Measurements from ENCODE around the gene OR4D1.

The OR4D1 gene

DNA sequence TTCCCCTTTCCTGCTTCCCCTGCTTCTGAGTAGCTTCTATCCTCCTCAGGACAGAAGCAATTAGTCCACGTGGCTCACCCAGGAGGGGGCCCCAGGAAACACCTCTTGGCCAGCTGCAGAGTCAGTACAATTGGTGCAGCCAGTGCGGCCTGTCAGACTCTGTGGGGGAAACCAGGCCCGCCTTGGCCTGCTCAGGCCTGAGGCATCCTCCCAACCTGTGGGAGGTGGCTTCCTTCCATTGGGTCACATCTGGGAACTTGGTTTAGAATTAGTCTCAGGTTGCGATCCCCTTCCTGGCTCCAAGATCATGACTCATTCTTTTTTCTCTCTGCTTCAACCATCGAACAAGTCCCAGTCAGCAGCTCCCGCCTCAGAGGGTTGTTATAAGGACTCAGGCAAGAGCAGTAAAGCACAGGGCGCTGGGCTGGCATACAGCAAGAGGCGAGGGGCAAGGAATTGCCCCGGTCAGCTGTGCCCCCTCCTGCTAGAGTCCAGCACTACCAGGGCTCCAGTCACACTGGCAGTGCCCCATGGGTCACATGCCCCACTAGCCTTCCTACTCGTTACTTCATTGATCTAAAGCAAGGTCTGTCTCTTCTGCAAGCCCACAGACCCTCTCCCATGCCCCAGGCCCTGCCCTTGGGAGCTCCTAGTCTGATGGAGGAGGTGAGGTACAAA, 36.3 kb downstream of the OR4D1 start:
- Histone ChIP-seq H3K4me2 (ENCODE audit: low read length) (no peak overlapping the region), H3K9ac (ENCODE audit: low read depth, low read length) (no peak overlapping the region), H3K4me1 (ENCODE audit: control insufficient read depth, insufficient read depth, low read length) (no peaks in the 10 kb centered on the region), H3K27me3 (ENCODE audit: control insufficient read depth, insufficient read depth, low read length) (peaks cover 51% of the 10 kb centered on the region), H3K36me3 (ENCODE audit: insufficient read depth, low read length) (no peaks in the 10 kb centered on the region), H3K9me3 (replicated peaks; ENCODE audit: low read length) (no peaks in the 10 kb centered on the region), H3K4me3 (ENCODE audit: low read length) (no peak overlapping the region)

GRCh38 chr17:58184986-58185761, 37.0 kb downstream of the OR4D1 start:
- Histone ChIP-seq H3K9me3 (replicated peaks; ENCODE audit: low read length) (no peaks in the 10 kb centered on the region), H3K36me3 (ENCODE audit: insufficient read depth, low read length) (no peaks in the 10 kb centered on the region), H3K4me3 (ENCODE audit: low read length) (no peak overlapping the region), H3K9ac (ENCODE audit: low read depth, low read length) (no peak overlapping the region), H3K27me3 (ENCODE audit: control insufficient read depth, insufficient read depth, low read length) (peaks cover 45% of the 10 kb centered on the region), H3K4me1 (ENCODE audit: control insufficient read depth, insufficient read depth, low read length) (peaks cover 3% of the 10 kb centered on the region), H3K4me2 (ENCODE audit: low read length) (no peak overlapping the region)

DNA sequence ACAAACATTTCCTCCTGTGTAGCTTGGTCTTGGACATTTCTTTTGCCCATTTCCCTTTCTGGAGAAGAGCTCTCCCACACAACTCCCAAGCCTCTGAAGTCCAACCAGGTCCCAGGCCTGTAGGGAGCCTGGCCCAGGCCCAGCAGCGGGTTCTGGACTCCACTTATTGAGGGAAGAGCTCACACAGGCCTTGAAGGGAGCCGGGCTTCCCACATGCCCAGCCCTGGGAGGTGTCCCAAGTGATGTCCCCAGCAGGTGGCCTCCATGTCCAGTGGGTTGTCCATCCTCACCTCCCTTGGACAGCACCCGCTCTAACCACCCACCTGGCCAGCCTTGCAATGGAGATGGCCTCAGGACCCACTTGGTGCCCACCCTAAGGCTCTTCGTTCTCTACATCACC, 38.4 kb downstream of the OR4D1 start:
- no peak overlapping the region for H3K9ac ChIP-seq (ENCODE audit: low read depth, low read length)
- no peak overlapping the region for H3K4me3 ChIP-seq (ENCODE audit: low read length)
- no peaks in the 10 kb centered on the region for H3K9me3 ChIP-seq (replicated peaks; ENCODE audit: low read length)
- no peak overlapping the region for H3K4me2 ChIP-seq (ENCODE audit: low read length)
- no peaks in the 10 kb centered on the region for H3K36me3 ChIP-seq (ENCODE audit: insufficient read depth, low read length)
- H3K27me3 ChIP-seq (ENCODE audit: control insufficient read depth, insufficient read depth, low read length) = peaks cover 41% of the 10 kb centered on the region
- H3K4me1 ChIP-seq (ENCODE audit: control insufficient read depth, insufficient read depth, low read length) = peaks cover 3% of the 10 kb centered on the region

- peaks cover 40% of the 10 kb centered on the region for H3K27me3 ChIP-seq (ENCODE audit: control insufficient read depth, insufficient read depth, low read length)
- peaks cover 3% of the 10 kb centered on the region for H3K4me1 ChIP-seq (ENCODE audit: control insufficient read depth, insufficient read depth, low read length)
- H3K9ac ChIP-seq (ENCODE audit: low read depth, low read length) = no peak overlapping the region
- H3K4me2 ChIP-seq (ENCODE audit: low read length) = no peak overlapping the region
- H3K4me3 ChIP-seq (ENCODE audit: low read length) = no peak overlapping the region
- no peaks in the 10 kb centered on the region for H3K36me3 ChIP-seq (ENCODE audit: insufficient read depth, low read length)
- H3K9me3 ChIP-seq (replicated peaks; ENCODE audit: low read length) = no peaks in the 10 kb centered on the region
These were observed 38.9 kb downstream of the OR4D1 start for GRCh38 chr17:58187063-58187462.

- peaks cover 46% of the 10 kb centered on the region for H3K27me3 ChIP-seq (ENCODE audit: control insufficient read depth, insufficient read depth, low read length)
- no peaks in the 10 kb centered on the region for H3K36me3 ChIP-seq (ENCODE audit: insufficient read depth, low read length)
- no peak overlapping the region for H3K9ac ChIP-seq (ENCODE audit: low read depth, low read length)
- H3K4me1 ChIP-seq (ENCODE audit: control insufficient read depth, insufficient read depth, low read length) = peaks cover 3% of the 10 kb centered on the region
- no peak overlapping the region for H3K4me3 ChIP-seq (ENCODE audit: low read length)
- H3K4me2 ChIP-seq (ENCODE audit: low read length) = no peak overlapping the region
- H3K9me3 ChIP-seq (replicated peaks; ENCODE audit: low read length) = no peaks in the 10 kb centered on the region
These were observed 39.5 kb downstream of the OR4D1 start for GRCh38 chr17:58187675-58188074.

DNA sequence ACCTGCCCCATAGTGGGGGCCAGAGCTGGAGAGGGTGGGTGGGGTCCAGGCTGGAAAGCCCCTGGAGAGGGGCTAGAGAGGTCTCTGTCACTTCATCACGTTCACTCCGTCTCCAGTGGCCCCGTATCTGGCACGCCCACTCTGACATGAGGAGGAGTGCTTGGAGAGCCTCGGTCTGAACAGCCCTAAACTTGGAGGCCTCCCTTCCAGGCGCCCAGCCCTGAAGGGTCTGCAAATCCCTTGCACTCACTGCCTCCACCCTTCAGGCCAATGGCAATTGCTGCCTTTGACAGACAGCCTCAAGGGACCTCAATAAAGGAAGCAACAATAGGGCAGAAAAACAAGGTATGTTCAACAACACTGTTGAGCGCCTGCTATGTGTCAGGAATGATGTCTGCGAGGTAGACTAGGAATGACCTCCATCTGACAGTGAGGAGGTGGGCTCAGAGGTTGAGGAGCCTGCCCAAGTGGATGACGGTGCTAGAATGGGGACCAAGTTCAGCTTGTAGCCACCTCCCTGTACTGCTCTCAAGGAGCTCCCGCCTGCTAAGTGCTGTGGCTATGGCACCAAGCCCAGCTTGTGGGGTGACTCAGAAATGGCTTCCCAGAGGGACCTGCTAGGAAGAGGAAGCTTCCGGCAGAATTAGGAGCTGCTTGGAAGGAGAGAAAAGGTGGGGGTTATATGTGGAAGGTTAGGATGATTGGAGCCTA, 41.4 kb downstream of the OR4D1 start:
- Histone ChIP-seq H3K4me2 (ENCODE audit: low read length) (no peak overlapping the region), H3K9ac (ENCODE audit: low read depth, low read length) (no peak overlapping the region), H3K9me3 (replicated peaks; ENCODE audit: low read length) (no peaks in the 10 kb centered on the region), H3K4me3 (ENCODE audit: low read length) (no peak overlapping the region), H3K4me1 (ENCODE audit: control insufficient read depth, insufficient read depth, low read length) (peaks cover 3% of the 10 kb centered on the region), H3K36me3 (ENCODE audit: insufficient read depth, low read length) (no peaks in the 10 kb centered on the region), H3K27me3 (ENCODE audit: control insufficient read depth, insufficient read depth, low read length) (peaks cover 64% of the 10 kb centered on the region)

DNA sequence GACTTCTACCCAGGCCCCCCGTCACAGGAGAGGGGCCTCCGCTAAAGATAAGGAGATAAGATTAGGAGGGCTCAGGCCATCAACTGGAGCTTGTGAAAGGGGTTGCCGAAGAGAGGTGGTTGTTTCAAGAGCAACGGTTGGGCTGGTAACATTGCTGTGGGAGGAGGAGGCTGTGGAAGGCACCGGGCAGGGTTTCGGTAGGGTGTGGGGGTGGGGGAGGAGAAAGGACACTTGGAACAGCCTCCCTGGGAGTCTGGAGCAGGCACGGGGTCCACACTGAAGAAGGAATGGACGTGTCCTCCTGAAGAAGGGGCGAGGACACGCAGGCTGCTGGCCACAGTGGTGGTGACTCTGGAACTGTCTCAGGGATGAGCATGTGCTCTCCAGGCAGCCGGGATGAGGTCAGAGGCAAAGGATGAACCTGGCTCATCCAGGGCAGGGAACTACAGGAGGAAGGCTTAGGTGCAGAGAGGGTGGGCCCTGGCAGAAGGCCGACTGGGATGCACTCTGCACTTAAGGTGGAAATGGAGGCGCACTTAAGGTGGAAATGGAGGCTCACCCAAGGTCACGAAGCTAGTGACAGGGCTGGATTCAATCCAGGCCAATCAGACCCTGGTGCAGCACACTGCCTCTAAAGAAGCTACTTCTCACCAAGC, 43.2 kb downstream of the OR4D1 start:
- peaks cover 64% of the 10 kb centered on the region for H3K27me3 ChIP-seq (ENCODE audit: control insufficient read depth, insufficient read depth, low read length)
- H3K9ac ChIP-seq (ENCODE audit: low read depth, low read length) = no peak overlapping the region
- no peak overlapping the region for H3K4me3 ChIP-seq (ENCODE audit: low read length)
- peaks cover 3% of the 10 kb centered on the region for H3K4me1 ChIP-seq (ENCODE audit: control insufficient read depth, insufficient read depth, low read length)
- H3K4me2 ChIP-seq (ENCODE audit: low read length) = no peak overlapping the region
- no peaks in the 10 kb centered on the region for H3K9me3 ChIP-seq (replicated peaks; ENCODE audit: low read length)
- H3K36me3 ChIP-seq (ENCODE audit: insufficient read depth, low read length) = no peaks in the 10 kb centered on the region

GRCh38 chr17:58192612-58193011, 44.4 kb downstream of the OR4D1 start, which contains the start of gene EPX:
Gene EPX, plus strand, starts transcription at chr17:58192726. Its CDS starts 121 bp downstream, at chr17:58192847.
- Histone ChIP-seq H3K4me2 (ENCODE audit: low read length) (no peak within 1 kb of the TSS), H3K9ac (ENCODE audit: low read depth, low read length) (no peak within 1 kb of the TSS), H3K9me3 (replicated peaks; ENCODE audit: low read length) (no peaks in the 10 kb centered on the region), H3K27me3 (ENCODE audit: control insufficient read depth, insufficient read depth, low read length) (peaks cover 65% of the 10 kb centered on the region), H3K36me3 (ENCODE audit: insufficient read depth, low read length) (no peaks in the 10 kb centered on the region), H3K4me3 (ENCODE audit: low read length) (no peak within 1 kb of the TSS), H3K4me1 (ENCODE audit: control insufficient read depth, insufficient read depth, low read length) (peaks cover 3% of the 10 kb centered on the region)

DNA sequence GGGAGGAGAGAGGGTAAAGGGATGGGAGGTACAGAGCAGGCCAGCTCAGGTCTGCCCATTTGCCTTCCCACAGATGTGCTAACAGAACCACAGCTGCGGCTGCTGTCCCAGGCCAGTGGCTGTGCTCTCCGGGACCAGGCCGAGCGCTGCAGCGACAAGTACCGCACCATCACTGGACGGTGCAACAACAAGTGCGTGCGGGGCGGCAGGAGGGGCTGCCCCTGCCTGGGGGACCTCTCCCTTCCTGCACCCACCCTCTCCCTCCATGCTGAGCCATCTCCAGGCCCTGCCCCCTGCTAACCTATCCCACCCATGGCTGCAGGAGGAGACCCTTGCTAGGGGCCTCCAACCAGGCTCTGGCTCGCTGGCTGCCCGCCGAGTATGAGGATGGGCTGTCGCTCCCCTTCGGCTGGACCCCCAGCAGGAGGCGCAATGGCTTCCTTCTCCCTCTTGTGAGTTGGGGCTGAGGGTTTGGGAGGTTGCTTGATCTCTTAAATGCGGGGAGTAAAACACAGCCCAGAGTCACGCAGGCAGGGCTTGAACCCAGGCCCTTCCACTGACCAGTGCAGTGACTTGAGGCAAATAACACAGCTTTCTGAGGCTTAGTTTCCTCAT, 45.6 kb downstream of the OR4D1 start:
- no peaks in the 10 kb centered on the region for H3K9me3 ChIP-seq (replicated peaks; ENCODE audit: low read length)
- no peaks in the 10 kb centered on the region for H3K36me3 ChIP-seq (ENCODE audit: insufficient read depth, low read length)
- no peak overlapping the region for H3K9ac ChIP-seq (ENCODE audit: low read depth, low read length)
- H3K27me3 ChIP-seq (ENCODE audit: control insufficient read depth, insufficient read depth, low read length) = peaks cover 66% of the 10 kb centered on the region
- H3K4me2 ChIP-seq (ENCODE audit: low read length) = no peak overlapping the region
- no peak overlapping the region for H3K4me3 ChIP-seq (ENCODE audit: low read length)
- peaks cover 3% of the 10 kb centered on the region for H3K4me1 ChIP-seq (ENCODE audit: control insufficient read depth, insufficient read depth, low read length)

DNA sequence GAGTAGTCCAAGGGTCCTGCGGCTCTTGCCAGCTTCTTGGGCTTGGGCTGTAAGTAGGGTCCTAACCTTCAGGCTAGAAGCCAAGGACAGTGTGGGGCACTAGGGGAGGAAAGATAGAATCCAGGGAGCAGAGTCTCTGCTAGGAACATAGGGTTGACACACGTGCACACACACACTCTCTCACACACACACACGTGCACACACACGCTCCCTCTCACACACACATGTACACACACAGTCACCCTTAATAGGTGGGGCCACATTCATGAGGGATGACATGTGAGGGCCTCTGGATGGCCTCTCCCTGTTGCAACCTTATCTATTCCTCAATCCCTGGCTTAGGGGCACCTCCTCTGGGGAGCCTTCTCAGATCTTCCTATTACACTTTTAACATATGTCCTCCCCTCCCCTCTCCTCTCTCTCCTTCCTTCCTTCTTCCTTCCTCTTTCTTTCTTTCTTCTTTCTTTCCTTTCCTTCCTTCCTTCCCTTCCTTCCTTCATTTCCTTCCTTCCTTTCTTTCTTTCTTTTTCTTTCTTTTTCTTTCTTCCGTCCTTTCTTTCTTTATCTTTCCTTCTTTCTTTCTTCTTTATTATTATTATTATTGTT, 47.4 kb downstream of the OR4D1 start:
- Histone ChIP-seq H3K4me2 (ENCODE audit: low read length) (no peak overlapping the region), H3K9ac (ENCODE audit: low read depth, low read length) (no peak overlapping the region), H3K9me3 (replicated peaks; ENCODE audit: low read length) (no peaks in the 10 kb centered on the region), H3K4me1 (ENCODE audit: control insufficient read depth, insufficient read depth, low read length) (no peaks in the 10 kb centered on the region), H3K4me3 (ENCODE audit: low read length) (no peak overlapping the region), H3K27me3 (ENCODE audit: control insufficient read depth, insufficient read depth, low read length) (peaks cover 77% of the 10 kb centered on the region), H3K36me3 (ENCODE audit: insufficient read depth, low read length) (no peaks in the 10 kb centered on the region)
